H9 (cell line): ENCODE measurements around the gene ETNPPL. TPM values are rescaled to one million over a fixed set of nuclear protein-coding genes. Genes with fewer than 3 reads are reported as not detected.

Experiments
- DNase-seq: peaks from one replicate; pipeline ENCODE4 v3.0.0-alpha.2; 2017
- H2AFZ ChIP-seq: one replicate; pipeline ENCODE4 v1.6.1; 2013; ENCODE audit warnings: mild to moderate bottlenecking, low read length, control low read depth, moderate library complexity
- H2AK5ac ChIP-seq: 2 replicates; pipeline ENCODE4 v1.6.1; 2013; ENCODE audit warnings: low read length, control low read depth, mixed read lengths; ENCODE audit not compliant: insufficient read length
- H2BK120ac ChIP-seq: one replicate; pipeline ENCODE4 v1.6.1; 2013; ENCODE audit warnings: low read depth, mild to moderate bottlenecking, low read length, control low read depth, inconsistent platforms; ENCODE audit not compliant: poor library complexity, severe bottlenecking
- H2BK12ac ChIP-seq: 2 replicates; pipeline ENCODE4 v1.6.1; 2013; ENCODE audit warnings: low read length, control low read depth, mixed read lengths, low read depth; ENCODE audit not compliant: insufficient read length
- H2BK15ac ChIP-seq: 2 replicates; pipeline ENCODE4 v1.6.1; 2013; ENCODE audit warnings: low read depth, low read length, control low read depth
- H2BK20ac ChIP-seq: one replicate; pipeline ENCODE4 v1.6.1; 2013; ENCODE audit warnings: low read depth, mild to moderate bottlenecking, low read length, control low read depth, inconsistent platforms; ENCODE audit not compliant: poor library complexity, severe bottlenecking
- H2BK5ac ChIP-seq: 2 replicates; pipeline ENCODE4 v1.6.1; 2013; ENCODE audit warnings: low read length, control low read depth, mixed read lengths; ENCODE audit not compliant: insufficient read length
- H3K14ac ChIP-seq: 2 replicates; pipeline ENCODE4 v1.6.1; 2013; ENCODE audit warnings: low read length, control low read depth; ENCODE audit not compliant: insufficient read depth
- H3K18ac ChIP-seq: 2 replicates; pipeline ENCODE4 v1.6.1; 2013; ENCODE audit warnings: low read depth, mild to moderate bottlenecking, mixed read lengths, low read length, control low read depth; ENCODE audit not compliant: insufficient read length
- H3K23ac ChIP-seq: 2 replicates; pipeline ENCODE4 v1.6.1; 2013; ENCODE audit warnings: low read length, control low read depth, mixed read lengths, low read depth; ENCODE audit not compliant: insufficient read length
- H3K23me2 ChIP-seq: 2 replicates; pipeline ENCODE4 v1.6.1; 2013; ENCODE audit warnings: low read depth, mild to moderate bottlenecking, mixed read lengths, low read length, control low read depth; ENCODE audit not compliant: insufficient read length, poor library complexity, severe bottlenecking
- H3K27ac ChIP-seq: 2 replicates; pipeline ENCODE4 v1.5.1; 2013; ENCODE audit warnings: low read length, control low read depth, mixed read lengths, low read depth; ENCODE audit not compliant: insufficient read length
- H3K27me3 ChIP-seq: 2 replicates; pipeline ENCODE4 v1.6.1; 2013; ENCODE audit warnings: low read length, control low read depth, inconsistent platforms; ENCODE audit not compliant: insufficient read depth
- H3K4ac ChIP-seq: 2 replicates; pipeline ENCODE4 v1.6.1; 2013; ENCODE audit warnings: low read depth, mild to moderate bottlenecking, control low read depth, inconsistent platforms, low read length, moderate library complexity
- H3K4me1 ChIP-seq: 2 replicates; pipeline ENCODE4 v1.6.1; 2013; ENCODE audit warnings: low read length, control low read depth, inconsistent platforms; ENCODE audit not compliant: insufficient read depth
- H3K4me2 ChIP-seq: 2 replicates; pipeline ENCODE4 v1.6.1; 2013; ENCODE audit warnings: low read length, control low read depth, mixed read lengths; ENCODE audit not compliant: insufficient read length, insufficient read depth
- H3K56ac ChIP-seq: 2 replicates; pipeline ENCODE4 v1.6.1; 2013; ENCODE audit warnings: low read depth, mild to moderate bottlenecking, mixed read lengths, low read length, control low read depth; ENCODE audit not compliant: insufficient read length
- H3K79me1 ChIP-seq: 2 replicates; pipeline ENCODE4 v1.6.1; 2013; ENCODE audit warnings: low read depth, mild to moderate bottlenecking, moderate library complexity, low read length, control low read depth, inconsistent platforms; ENCODE audit not compliant: insufficient read depth, poor library complexity, severe bottlenecking
- H3K79me2 ChIP-seq: 2 replicates; pipeline ENCODE4 v1.6.1; 2013; ENCODE audit warnings: low read length, control low read depth, inconsistent platforms; ENCODE audit not compliant: insufficient read depth
- H3K9ac ChIP-seq: 2 replicates; pipeline ENCODE4 v1.6.1; 2013; ENCODE audit warnings: low read length, control low read depth, mixed read lengths; ENCODE audit not compliant: insufficient read length; ENCODE audit errors: extremely low read depth
- H3K9me3 ChIP-seq: one replicate; pipeline ENCODE4 v1.6.1; 2013; ENCODE audit warnings: low read depth, low read length, inconsistent platforms; ENCODE audit not compliant: control insufficient read depth
- H3T11ph ChIP-seq: one replicate; pipeline ENCODE4 v1.6.1; 2013; ENCODE audit warnings: mild to moderate bottlenecking, low read length, control low read depth, inconsistent platforms
- H4K20me1 ChIP-seq: one replicate; pipeline ENCODE4 v1.6.1; 2013; ENCODE audit not compliant: control insufficient read depth, insufficient read length, insufficient read depth
- H4K5ac ChIP-seq: 2 replicates; pipeline ENCODE4 v1.6.1; 2013; ENCODE audit warnings: low read depth, mild to moderate bottlenecking, mixed read lengths, low read length, control low read depth; ENCODE audit not compliant: insufficient read length
- H4K8ac ChIP-seq: replicated peaks from 2 replicates; pipeline ENCODE4 v1.6.1; 2013; ENCODE audit warnings: low read length, control low read depth, mixed read lengths, low read depth; ENCODE audit not compliant: insufficient read length
- H4K91ac ChIP-seq: 2 replicates; pipeline ENCODE4 v1.6.1; 2013; ENCODE audit warnings: low read depth, mild to moderate bottlenecking, moderate library complexity, mixed read lengths, low read length, control low read depth; ENCODE audit not compliant: insufficient read length
- H3K27ac Mint-ChIP-seq, 3 experiments: 2 replicates in 2 of 3; 3 replicates in 1 of 3; pipeline ENCODE4 v1.8.0; 2020 to 2021; ENCODE audit warnings: mixed read lengths in 3 of 3, mild to moderate bottlenecking in 1 of 3, moderate library complexity in 1 of 3
- H3K27me3 Mint-ChIP-seq: 2 replicates; pipeline ENCODE4 v1.8.0; 2021; ENCODE audit warnings: low read depth, mild to moderate bottlenecking, moderate library complexity, mixed read lengths
- H3K36me3 Mint-ChIP-seq, 3 experiments: 2 replicates in 2 of 3; 3 replicates in 1 of 3; pipeline ENCODE4 v1.8.0; 2020 to 2021; ENCODE audit warnings: low read depth in 3 of 3, mixed read lengths in 3 of 3; ENCODE audit not compliant: insufficient read depth in 1 of 3
- H3K4me1 Mint-ChIP-seq, 2 experiments: 2 replicates each; pipeline ENCODE4 v1.8.0; 2020; ENCODE audit warnings: mixed read lengths in 2 of 2
- H3K4me3 Mint-ChIP-seq, 2 experiments: 2 replicates in 1 of 2; 3 replicates in 1 of 2; pipeline ENCODE4 v1.8.0; 2020 to 2021; ENCODE audit warnings: mild to moderate bottlenecking in 2 of 2, mixed read lengths in 2 of 2, moderate library complexity in 1 of 2
- H3K9me3 Mint-ChIP-seq, 2 experiments: 2 replicates in 1 of 2; 3 replicates in 1 of 2; pipeline ENCODE4 v1.8.0; 2020; ENCODE audit warnings: mild to moderate bottlenecking in 2 of 2, mixed read lengths in 2 of 2, moderate library complexity in 1 of 2
- WGBS: extraction: QIAGEN DNeasy Blood & Tissue Kit; methylation state at CpG from one replicate; pipeline ENCODE4 v1.1.7; 2013; ENCODE audit warnings: missing lambda C conversion rate, low lambda C conversion rate, mixed read lengths; ENCODE audit not compliant: insufficient read length; ENCODE audit errors: extremely low coverage; 5-methylcytosine and 5-hydroxymethylcytosine counted together
- total RNA-seq: library from RNA; stranded (reverse); gene quantifications from 2 replicates; pipeline ENCODE4 v1.2.1, GENCODE V29; 2021
- TF ChIP-seq, protein P1 (sequence below): fragments of 200-600 bp; sonication (generic); conservative IDR thresholded peaks from 3 replicates; pipeline ENCODE4 v1.8.0; 2021; ENCODE audit warnings: antibody characterized with exemption, mild to moderate bottlenecking

The ETNPPL gene
- total RNA-seq, 1 experiment from 2014 or later: 1.3 TPM

DNA sequence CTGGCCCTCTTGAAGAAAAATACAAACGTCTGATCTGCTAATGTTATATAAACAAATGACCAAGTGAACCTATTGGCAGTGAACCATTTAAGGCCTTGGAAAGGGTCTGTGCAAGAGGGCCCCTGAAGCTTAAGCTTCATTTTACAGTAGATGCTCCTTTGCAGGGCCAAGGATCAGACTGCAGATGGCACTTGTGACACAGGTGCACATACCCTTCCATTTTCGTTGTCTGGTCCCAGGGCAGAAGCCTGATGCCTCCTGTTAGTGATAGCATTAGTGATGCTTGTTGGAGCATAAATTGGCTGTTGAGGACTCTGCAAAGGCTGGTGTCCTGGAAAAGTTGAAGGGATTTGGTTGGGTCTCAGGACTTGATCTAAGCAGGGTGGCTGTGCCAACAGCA, 46.5 kb downstream of the ETNPPL start:
- H3K4me1 ChIP-seq: no peaks in the 10 kb centered on the region
- Mint-ChIP-seq H3K4me1 (peaks cover 24 to 33% of the 10 kb centered on the region in 2 experiments), H3K27ac (no peak overlapping the region), H3K27me3 (no peaks in the 10 kb centered on the region), H3K9me3 (peaks cover 0 to 4% of the 10 kb centered on the region in 2 experiments; a peak in 2 of 5 replicates), H3K4me3 (no peak overlapping the region), H3K36me3 (no peaks in the 10 kb centered on the region)
- DNase-seq: no peak
- H3K23ac ChIP-seq: no peak overlapping the region
- H4K5ac ChIP-seq: no peak overlapping the region
- H2AFZ ChIP-seq: no peak overlapping the region
- no CpG with 5 or more reads among the region's 2 CpGs for WGBS
- no peaks in the 10 kb centered on the region for H3K27me3 ChIP-seq
- no peak overlapping the region for H2BK12ac ChIP-seq
- H3K79me2 ChIP-seq: no peaks in the 10 kb centered on the region
- H3K14ac ChIP-seq: no peak overlapping the region
- H2AK5ac ChIP-seq: no peak overlapping the region
- no peak overlapping the region for H3K18ac ChIP-seq
- no peak overlapping the region for H2BK15ac ChIP-seq
- H3K23me2 ChIP-seq: no peaks in the 10 kb centered on the region
- H4K91ac ChIP-seq: no peak overlapping the region
- H4K8ac ChIP-seq: no peak overlapping the region
- no peak overlapping the region for H3K56ac ChIP-seq
- no peak overlapping the region for H3K27ac ChIP-seq
- H2BK120ac ChIP-seq: no peak overlapping the region
- no peaks in the 10 kb centered on the region for H3K79me1 ChIP-seq
- H3K9me3 ChIP-seq: no peaks in the 10 kb centered on the region
- H3T11ph ChIP-seq: no peak overlapping the region
- H3K4ac ChIP-seq: no peak overlapping the region
- H3K9ac ChIP-seq: no peak overlapping the region
- no peak overlapping the region for H2BK5ac ChIP-seq
- TF ChIP-seq, protein P1, sequence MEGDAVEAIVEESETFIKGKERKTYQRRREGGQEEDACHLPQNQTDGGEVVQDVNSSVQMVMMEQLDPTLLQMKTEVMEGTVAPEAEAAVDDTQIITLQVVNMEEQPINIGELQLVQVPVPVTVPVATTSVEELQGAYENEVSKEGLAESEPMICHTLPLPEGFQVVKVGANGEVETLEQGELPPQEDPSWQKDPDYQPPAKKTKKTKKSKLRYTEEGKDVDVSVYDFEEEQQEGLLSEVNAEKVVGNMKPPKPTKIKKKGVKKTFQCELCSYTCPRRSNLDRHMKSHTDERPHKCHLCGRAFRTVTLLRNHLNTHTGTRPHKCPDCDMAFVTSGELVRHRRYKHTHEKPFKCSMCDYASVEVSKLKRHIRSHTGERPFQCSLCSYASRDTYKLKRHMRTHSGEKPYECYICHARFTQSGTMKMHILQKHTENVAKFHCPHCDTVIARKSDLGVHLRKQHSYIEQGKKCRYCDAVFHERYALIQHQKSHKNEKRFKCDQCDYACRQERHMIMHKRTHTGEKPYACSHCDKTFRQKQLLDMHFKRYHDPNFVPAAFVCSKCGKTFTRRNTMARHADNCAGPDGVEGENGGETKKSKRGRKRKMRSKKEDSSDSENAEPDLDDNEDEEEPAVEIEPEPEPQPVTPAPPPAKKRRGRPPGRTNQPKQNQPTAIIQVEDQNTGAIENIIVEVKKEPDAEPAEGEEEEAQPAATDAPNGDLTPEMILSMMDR: no peak
- H2BK20ac ChIP-seq: no peak overlapping the region
- no peak overlapping the region for H3K4me2 ChIP-seq
- H4K20me1 ChIP-seq: no peaks in the 10 kb centered on the region
